Measurements from ENCODE around the gene C14orf93. TPM values are rescaled to one million over a fixed set of nuclear protein-coding genes. Genes with fewer than 3 reads are reported as not detected.

Gene C14orf93
- total RNA-seq, 1 donor from 2014 or later, result 9.7 TPM

- Histone ChIP-seq H3K27me3 (ENCODE audit: control insufficient read depth, insufficient read depth, low read length) (no peaks in the 10 kb centered on the region), H3K36me3 (ENCODE audit: control insufficient read depth, insufficient read depth, low read length) (no peaks in the 10 kb centered on the region), H3K4me3 (ENCODE audit: low read depth, low read length) (no peak overlapping the region)
- no peak for TF ChIP-seq CTCF (IDR thresholded peaks at IDR 0.05; ENCODE audit: insufficient read depth, low read length, poor library complexity, severe bottlenecking)
- DNase-seq (ENCODE audit: low read depth), result no peak
Observed at GRCh38 chr14:22995889-22996625, 13.9 kb downstream of the C14orf93 start.

- peak; percentile 71 for TF ChIP-seq CTCF (IDR thresholded peaks at IDR 0.05; ENCODE audit: insufficient read depth, low read length, poor library complexity, severe bottlenecking)
- Histone ChIP-seq H3K4me3 (ENCODE audit: low read depth, low read length) (no peak overlapping the region), H3K27me3 (ENCODE audit: control insufficient read depth, insufficient read depth, low read length) (no peaks in the 10 kb centered on the region), H3K36me3 (ENCODE audit: control insufficient read depth, insufficient read depth, low read length) (no peaks in the 10 kb centered on the region)
- no peak for DNase-seq (ENCODE audit: low read depth)
Observed at GRCh38 chr14:22994762-22995275, 15.1 kb downstream of the C14orf93 start.

GRCh38 chr14:22993517-22993916 is 16.4 kb downstream of the C14orf93 start:
- Histone ChIP-seq H3K4me3 (ENCODE audit: low read depth, low read length) (no peak overlapping the region), H3K36me3 (ENCODE audit: control insufficient read depth, insufficient read depth, low read length) (no peaks in the 10 kb centered on the region), H3K27me3 (ENCODE audit: control insufficient read depth, insufficient read depth, low read length) (no peaks in the 10 kb centered on the region)
- no peak for TF ChIP-seq CTCF (IDR thresholded peaks at IDR 0.05; ENCODE audit: insufficient read depth, low read length, poor library complexity, severe bottlenecking)
- DNase-seq (ENCODE audit: low read depth), result no peak

- DNase-seq (ENCODE audit: low read depth), result no peak
- Histone ChIP-seq H3K36me3 (ENCODE audit: control insufficient read depth, insufficient read depth, low read length) (no peaks in the 10 kb centered on the region), H3K27me3 (ENCODE audit: control insufficient read depth, insufficient read depth, low read length) (no peaks in the 10 kb centered on the region), H3K4me3 (ENCODE audit: low read depth, low read length) (no peak overlapping the region)
- no peak for TF ChIP-seq CTCF (IDR thresholded peaks at IDR 0.05; ENCODE audit: insufficient read depth, low read length, poor library complexity, severe bottlenecking)
Observed at GRCh38 chr14:22991852-22992251, 18.1 kb downstream of the C14orf93 start.

GRCh38 chr14:22987291-22987690 is 22.7 kb downstream of the C14orf93 start:
- no peak overlapping the region for H3K4me3 ChIP-seq (ENCODE audit: low read depth, low read length)
- no peak for TF ChIP-seq CTCF (IDR thresholded peaks at IDR 0.05; ENCODE audit: insufficient read depth, low read length, poor library complexity, severe bottlenecking)
- DNase-seq (ENCODE audit: low read depth), result no peak
- H3K36me3 ChIP-seq (ENCODE audit: control insufficient read depth, insufficient read depth, low read length), result no peaks in the 10 kb centered on the region
- H3K27me3 ChIP-seq (ENCODE audit: control insufficient read depth, insufficient read depth, low read length), result no peaks in the 10 kb centered on the region

Measured in kidney epithelial cell (primary cell).